Endothelial cell of umbilical vein (primary cell): ENCODE results near the gene PRR14. TPM values are rescaled to one million over a fixed set of nuclear protein-coding genes. Genes with fewer than 3 reads are reported as not detected.

Source experiments
- BruUV-seq: library from RNA; stranded (reverse); fragments of 400-500 nt; replicated peaks from 2 replicates; lab custom pipeline; 2021; lab: Mats Ljungman, UMichigan
- CTCF ChIA-PET: fragments of 300-600, 350-600 bp; sonication (Branson Sonifier 250); formaldehyde crosslinking; loops from one replicate; lab custom pipeline; 2021; ENCODE audit warnings: antibody characterized with exemption, inconsistent platforms; lab: Charles Lee
- POLR2A ChIA-PET: fragments of 300-600, 350-600 bp; sonication (Branson Sonifier 250); formaldehyde crosslinking; loops from one replicate; lab custom pipeline; 2021; ENCODE audit warnings: antibody characterized with exemption, inconsistent platforms; lab: Charles Lee
- DNase-seq: peaks from one replicate; pipeline ENCODE4 v3.0.0-alpha.2; 2011; ENCODE audit warnings: low read depth, low spot score
- FAIRE-seq: peaks from 2 replicates; lab custom pipeline; 2011; peaks lifted over from hg19 to GRCh38; lab: Jason Lieb, UNC
- H2AFZ ChIP-seq: 2 replicates; pipeline ENCODE4 v1.6.0; 2012; ENCODE audit warnings: low read depth, low read length, control low read depth, inconsistent platforms
- H3K27ac ChIP-seq: 2 replicates; pipeline ENCODE4 v1.5.1; 2011; ENCODE audit warnings: low read depth, mild to moderate bottlenecking, control low read depth, low read length, moderate library complexity; ENCODE audit not compliant: insufficient read depth
- H3K27me3 ChIP-seq, 2 experiments: 2 replicates each; pipeline versions ENCODE4 v1.6.0 to v1.6.1; 2011; ENCODE audit warnings: low read length in 2 of 2, mixed read lengths in 1 of 2; ENCODE audit not compliant: control insufficient read depth in 2 of 2, insufficient read depth in 2 of 2
- H3K36me3 ChIP-seq, 2 experiments: 2 replicates in 1 of 2; 3 replicates in 1 of 2; pipeline ENCODE4 v1.5.1; 2011; ENCODE audit warnings: low read length in 2 of 2, mild to moderate bottlenecking in 1 of 2, moderate library complexity in 1 of 2; ENCODE audit not compliant: control insufficient read depth in 2 of 2, insufficient read depth in 2 of 2; ENCODE audit errors: extremely low read depth in 1 of 2
- H3K4me1 ChIP-seq: 3 replicates; pipeline ENCODE4 v1.5.1; 2011; ENCODE audit warnings: mild to moderate bottlenecking, low read length; ENCODE audit not compliant: control insufficient read depth, insufficient read depth; ENCODE audit errors: extremely low read depth
- H3K4me2 ChIP-seq: 2 replicates; pipeline ENCODE4 v1.6.1; 2011; ENCODE audit warnings: low read length, control low read depth, mixed read lengths; ENCODE audit not compliant: insufficient read depth
- H3K4me3 ChIP-seq, 3 experiments: fragments of 200-600 bp in 1 of 3; sonication (generic), shearing (Covaris generic) in 1 of 3; replicated peaks in 1 of 3; 2 replicates each; pipeline ENCODE4 v1.5.1; 2011 to 2016; ENCODE audit warnings: control low read depth in 3 of 3, low read length in 3 of 3, mild to moderate bottlenecking in 2 of 3, inconsistent platforms in 1 of 3, low read depth in 1 of 3, moderate library complexity in 1 of 3; ENCODE audit not compliant: insufficient read depth in 1 of 3
- H3K79me2 ChIP-seq: 2 replicates; pipeline ENCODE4 v1.6.0; 2012; ENCODE audit warnings: low read length, inconsistent platforms; ENCODE audit not compliant: control insufficient read depth, insufficient read depth
- H3K9ac ChIP-seq: replicated peaks from 2 replicates; pipeline ENCODE3; 2011; ENCODE audit warnings: low read length, control low read depth; ENCODE audit not compliant: insufficient read depth; ENCODE audit errors: extremely low read depth
- H3K9me1 ChIP-seq: replicated peaks from 3 replicates; pipeline ENCODE4 v1.6.0; 2011; ENCODE audit warnings: mild to moderate bottlenecking, low read length; ENCODE audit not compliant: control insufficient read depth, insufficient read depth; ENCODE audit errors: extremely low read depth
- H3K9me3 ChIP-seq: replicated peaks from 2 replicates; pipeline ENCODE4 v1.5.1; 2012; ENCODE audit warnings: low read length, inconsistent platforms; ENCODE audit not compliant: control insufficient read depth, insufficient read depth
- H4K20me1 ChIP-seq: replicated peaks from 2 replicates; pipeline ENCODE3; 2011; ENCODE audit warnings: mild to moderate bottlenecking, low read length; ENCODE audit not compliant: control insufficient read depth, insufficient read depth; ENCODE audit errors: extremely low read depth
- CTCF ChIP-seq, 2 donors: IDR thresholded peaks; 1 replicate in 1 of 2; 2 replicates in 1 of 2; pipeline ENCODE4 v1.5.1; 2011; ENCODE audit warnings: low read length in 2 of 2, mild to moderate bottlenecking in 2 of 2, moderate library complexity in 2 of 2, control low read depth in 1 of 2, inconsistent platforms in 1 of 2, low read depth in 1 of 2; ENCODE audit not compliant: insufficient read depth in 1 of 2; ENCODE audit errors: extremely low read depth in 1 of 2
- EZH2 ChIP-seq: IDR thresholded peaks from 2 replicates; pipeline ENCODE4 v1.6.1; 2012; ENCODE audit warnings: borderline replicate concordance, low read depth, mild to moderate bottlenecking, moderate library complexity, low read length, inconsistent platforms; ENCODE audit not compliant: severe bottlenecking
- FOS ChIP-seq: IDR thresholded peaks from 2 replicates; pipeline ENCODE4 v1.6.1; 2011; ENCODE audit warnings: mild to moderate bottlenecking, low read length, moderate library complexity, borderline replicate concordance; ENCODE audit not compliant: insufficient read depth
- GATA2 ChIP-seq: IDR thresholded peaks from 2 replicates; pipeline ENCODE4 v1.7.0; 2011; ENCODE audit warnings: low read depth, mild to moderate bottlenecking, moderate library complexity, mixed read lengths, low read length; ENCODE audit not compliant: insufficient read length, insufficient read depth
- JUN ChIP-seq: IDR thresholded peaks from 2 replicates; pipeline ENCODE4 v1.6.1; 2011; ENCODE audit warnings: borderline replicate concordance, low read depth; ENCODE audit not compliant: insufficient read length, insufficient read depth
- MYC ChIP-seq: IDR thresholded peaks from one replicate; pipeline ENCODE4 v1.6.1; 2011; ENCODE audit warnings: mild to moderate bottlenecking, low read depth, low read length
- POLR2A ChIP-seq: IDR thresholded peaks from 2 replicates; pipeline ENCODE4 v1.6.1; 2012; ENCODE audit warnings: low read depth, mild to moderate bottlenecking, control low read depth, low read length
- dilution Hi-C: fragments of 300-500 bp; cut with MboI; formaldehyde crosslinking; loops from one replicate; pipeline ENCODE4 v1.15.0; 2019; ENCODE audit warnings: low sequenced_read_pairs; ENCODE audit not compliant: extremely low pct_ligation_motif_present
- intact Hi-C: fragments of 100-400 bp; cut with micrococcal nuclease; formaldehyde crosslinking; loops from one replicate; pipeline ENCODE4 v1.10.0; 2022
- polyA plus RNA-seq, 4 experiments: library from polyadenylated mRNA; depleted of rRNA in 3 of 4; stranded (reverse) in 3 of 4; unstranded in 1 of 4; fragments of >200 nt; gene quantifications; 2 replicates each; pipeline versions ENCODE4 v1.2.1 to v1.2.3, GENCODE V29; 2011 to 2012; ENCODE audit warnings: missing spikeins in 1 of 4
- total RNA-seq: library from RNA; stranded (reverse); gene quantifications from 2 replicates; pipeline ENCODE4 v1.2.3, GENCODE V29; 2021

PRR14 gene
- total and polyA plus RNA-seq, 2 donors (not counting 3 experiments of a cell fraction or from before 2014, with no cell fraction given): 17.0 to 70.0 TPM

GRCh38 chr16:30619638-30620037 is 31.1 kb upstream of the PRR14 start:
- POLR2A ChIA-PET: no interaction called here

More at GRCh38 chr16:30619638-30620037, 31.1 kb upstream of the PRR14 start:
- intact Hi-C loops (no loop called here), dilution Hi-C loops (no loop called here)
- CTCF ChIA-PET: interaction anchor here (1.1 to 1.8 kb wide), 5 partner anchors 9 to 31 kb away, joined by 3 to 6 read pairs (median 3); partner anchors contain the start of genes PRR14 and ZNF689
- DNase-seq (no peak), FAIRE-seq (no peak)
- H3K27ac ChIP-seq: no peak overlapping the region
- no peaks in the 10 kb centered on the region for H3K79me2 ChIP-seq
- H3K9me3 ChIP-seq: no peaks in the 10 kb centered on the region
- no peaks in the 10 kb centered on the region for H3K36me3 ChIP-seq
- H3K27me3 ChIP-seq: peaks cover 12 to 14% of the 10 kb centered on the region in 2 experiments
- H2AFZ ChIP-seq: no peak overlapping the region
- TF ChIP-seq POLR2A (no peak), CTCF (IDR thresholded peaks at IDR 0.05; ENCODE audit: extremely low read depth in 1 of 2, insufficient read depth in 1 of 2, low read depth in 1 of 2, low read length in 2 of 2) (no peak), FOS (no peak), JUN (no peak), EZH2 (no peak), GATA2 (no peak), MYC (no peak)
- no peaks in the 10 kb centered on the region for H3K4me1 ChIP-seq
- H3K4me3 ChIP-seq: no peak overlapping the region
- no TSS peak for BruUV-seq
- no peaks in the 10 kb centered on the region for H3K9me1 ChIP-seq
- H3K4me2 ChIP-seq: no peak overlapping the region
- H3K9ac ChIP-seq: no peak overlapping the region
- no peaks in the 10 kb centered on the region for H4K20me1 ChIP-seq
